Fibroblast of skin of left quadriceps (primary cell): Measurements from ENCODE around the gene WSB2.
"Not testable (repeated sequence)": the region's sequence is repeated elsewhere in the genome, so short reads cannot be mapped to it uniquely, and the experiment has no call there.

Experiments
- DNase-seq, 2 experiments: peaks; one replicate each; pipeline ENCODE4 v3.0.0-alpha.2; 2013; ENCODE audit warnings: low read depth in 2 of 2

Gene WSB2

DNA sequence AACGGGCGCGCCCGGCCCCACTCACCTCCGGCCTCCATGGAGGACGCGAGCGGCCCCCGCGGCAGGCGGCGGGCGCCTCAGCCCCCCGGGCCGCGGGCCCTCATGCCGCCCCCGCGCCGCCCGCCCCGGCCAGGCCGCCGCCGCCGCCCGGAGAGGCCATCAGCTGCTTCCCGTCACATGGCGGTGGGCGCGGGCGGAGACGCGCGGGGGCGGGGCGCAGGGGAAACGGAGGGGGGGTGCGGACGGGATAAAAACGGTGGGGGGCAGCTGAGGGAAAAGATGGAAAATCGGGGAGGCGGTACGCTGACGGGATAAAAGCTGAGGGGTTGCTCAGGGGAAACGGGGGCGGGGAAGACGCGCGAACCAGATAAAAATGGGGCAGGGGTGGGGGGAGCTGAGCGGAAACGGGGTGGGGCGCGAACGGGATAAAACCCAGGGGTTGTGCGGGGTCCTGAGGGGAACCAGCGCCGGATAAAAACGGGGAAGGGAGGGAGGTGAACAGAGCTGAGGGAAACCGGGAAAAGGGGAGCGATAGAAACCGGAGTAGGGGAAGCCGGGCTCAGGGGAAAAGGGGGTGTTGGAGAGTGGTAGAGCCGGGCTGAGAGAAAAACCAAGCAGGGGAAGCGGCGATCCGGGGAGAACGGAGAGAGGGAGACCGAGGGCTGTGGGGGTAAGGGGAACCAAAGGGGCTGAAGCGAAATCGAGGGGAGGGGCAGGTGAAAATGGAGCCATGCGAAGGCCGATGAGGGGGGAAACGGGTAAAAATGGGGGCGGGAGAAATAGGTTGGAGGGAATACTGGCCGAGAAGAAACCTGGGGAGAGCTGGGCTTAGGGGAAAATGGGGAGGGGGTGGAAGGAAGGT, at the start of gene WSB2:
Gene WSB2, minus strand, starts transcription at position 169 of the 862 bp plus-strand sequence. Its CDS starts 131 bp downstream, at position 38.
- DNase-seq, result no peak

- no peak for DNase-seq
These were observed 48.1 kb upstream of the WSB2 start for GRCh38 chr12:118109088-118109487.

- DNase-seq, result no peak
These were observed 46.7 kb upstream of the WSB2 start for GRCh38 chr12:118107694-118108093.

DNA sequence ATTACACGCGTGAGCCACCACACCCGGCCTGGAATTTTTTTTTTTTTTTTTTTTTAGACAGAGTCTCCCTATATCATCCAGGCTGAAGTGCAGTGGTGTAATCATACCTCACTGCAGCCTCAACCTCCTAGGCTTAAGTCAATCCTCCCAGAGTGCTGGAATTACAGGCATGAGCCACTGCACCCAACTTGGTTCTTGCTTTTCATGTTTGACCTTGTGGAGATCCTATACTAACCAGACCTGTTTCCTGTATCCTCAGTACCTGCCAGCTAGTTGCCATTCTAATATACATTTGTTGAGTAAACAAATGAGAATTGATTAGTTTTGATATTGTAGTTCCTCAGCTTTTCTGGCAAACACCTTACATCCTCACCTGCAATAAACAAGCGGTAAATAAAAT, 46.0 kb upstream of the WSB2 start:
- DNase-seq, result no peak

- peak in 1 of 2 experiments; percentile 24 for DNase-seq
These were observed 42.8 kb upstream of the WSB2 start, which contains the start of gene VSIG10 for GRCh38 chr12:118103601-118104382. Gene VSIG10 (minus strand): TSS chr12:118104011. CDS start chr12:118103671, 340 bp downstream.

GRCh38 chr12:118103201-118103600, 42.2 kb upstream of the WSB2 start:
- DNase-seq, result no peak

GRCh38 chr12:118102609-118103008, 41.6 kb upstream of the WSB2 start:
- no peak for DNase-seq

GRCh38 chr12:118102070-118102469, 41.1 kb upstream of the WSB2 start:
- DNase-seq, result no peak

GRCh38 chr12:118101051-118101450, 40.1 kb upstream of the WSB2 start:
- no peak for DNase-seq

DNA sequence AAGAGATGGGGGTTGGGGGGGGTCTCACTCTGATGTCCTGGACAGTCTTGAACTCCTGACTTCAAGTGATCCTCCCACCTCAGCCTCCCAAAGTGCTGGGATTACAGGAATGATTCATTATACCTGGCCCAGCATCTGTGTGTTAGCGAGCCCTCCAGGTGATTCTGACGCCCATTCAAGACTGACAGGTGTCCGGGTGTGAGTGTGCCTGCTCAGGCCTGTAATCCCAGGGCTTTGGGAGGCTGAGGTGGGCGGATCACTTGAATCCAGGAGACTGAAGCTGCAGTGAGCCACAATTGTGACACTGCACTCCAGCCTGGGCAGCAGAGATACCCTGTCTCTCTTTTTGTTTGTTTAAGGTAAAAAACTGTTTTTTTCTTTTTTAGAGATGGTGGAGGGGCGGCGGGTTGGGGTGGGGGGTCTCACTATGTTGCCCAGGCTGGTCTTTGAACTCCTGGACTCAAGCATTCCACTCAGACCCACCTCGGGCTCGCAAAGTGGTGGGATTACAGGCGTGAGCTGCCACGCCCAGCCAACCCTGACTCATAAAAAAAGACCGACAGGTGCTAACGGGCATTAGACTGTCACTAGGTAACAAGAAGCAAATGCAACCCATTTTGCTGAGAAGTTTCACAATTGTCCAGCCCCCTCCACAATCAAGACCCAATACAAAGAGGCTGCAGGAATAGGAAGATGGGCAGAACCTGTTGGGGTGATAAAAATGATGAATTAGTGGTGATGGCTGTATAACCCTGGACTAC, 38.1 kb upstream of the WSB2 start:
- no peak for DNase-seq

- DNase-seq, result no peak
These were observed 37.4 kb upstream of the WSB2 start for GRCh38 chr12:118098401-118098800.

DNA sequence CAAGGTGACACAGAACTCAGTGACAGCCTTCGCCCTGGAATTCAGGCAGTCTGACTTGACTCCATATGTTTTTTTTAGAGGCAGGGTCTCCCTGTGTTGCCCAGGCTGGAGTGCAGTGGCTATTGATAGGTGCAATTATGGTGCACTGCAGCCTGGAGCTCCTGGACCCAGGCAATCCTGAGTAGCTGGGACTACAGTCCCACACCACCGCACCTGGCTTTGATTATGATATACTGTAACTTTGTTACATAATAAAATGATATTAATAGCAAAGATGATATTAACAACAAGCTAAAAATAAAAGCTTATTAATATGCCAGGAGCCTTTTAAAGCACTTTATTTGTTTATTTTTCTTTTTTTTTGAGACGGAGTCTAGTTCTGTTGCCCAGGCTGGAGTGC, 33.1 kb upstream of the WSB2 start:
- DNase-seq, result no peak

DNA sequence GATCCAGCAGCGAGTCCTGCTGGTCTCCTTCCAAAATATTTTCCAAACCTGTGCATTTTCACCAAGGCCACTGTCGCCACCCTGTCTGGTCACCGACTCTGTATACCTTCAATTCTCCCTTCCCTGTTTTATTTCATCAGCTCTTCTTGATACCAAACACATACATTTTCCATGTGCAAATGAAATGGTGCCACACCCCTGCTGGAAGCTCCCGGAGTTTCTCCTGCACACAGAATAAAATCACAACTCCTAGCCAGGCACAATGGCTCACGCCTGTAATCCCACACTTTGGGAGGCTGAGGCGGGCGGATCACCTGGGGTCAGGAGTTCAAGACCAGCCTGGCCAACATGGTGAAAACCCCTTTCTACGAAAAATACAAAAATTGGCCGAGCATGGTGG, 28.8 kb upstream of the WSB2 start:
- no peak for DNase-seq

- no peak for DNase-seq
These were observed 21.2 kb upstream of the WSB2 start for GRCh38 chr12:118082161-118082560.

- not testable (repeated sequence) for DNase-seq
These were observed 20.5 kb upstream of the WSB2 start for GRCh38 chr12:118081521-118081920.

DNA sequence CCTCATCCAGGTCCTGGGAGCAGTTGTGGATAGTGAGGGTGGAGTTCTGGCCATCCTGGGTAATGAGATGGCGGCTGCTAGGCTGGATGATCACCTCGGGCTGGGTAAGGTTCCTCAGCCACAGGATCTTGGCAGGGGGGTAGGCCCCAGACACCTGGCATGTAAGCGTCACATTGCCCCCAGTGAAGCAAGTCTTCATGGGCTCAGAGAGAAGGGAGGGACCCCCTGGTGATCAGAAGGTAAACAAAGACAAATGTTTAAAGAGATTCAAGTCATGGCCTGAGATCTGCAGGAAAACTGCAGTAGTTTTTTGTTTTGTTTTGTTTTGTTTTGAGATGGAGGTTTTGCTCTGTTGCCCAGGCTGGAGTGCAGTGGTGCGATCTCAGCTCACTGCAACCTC, 12.8 kb upstream of the WSB2 start:
- no peak for DNase-seq

GRCh38 chr12:118070650-118071049, 9.7 kb upstream of the WSB2 start:
- no peak for DNase-seq

- no peak for DNase-seq
These were observed 7.5 kb upstream of the WSB2 start for GRCh38 chr12:118068445-118068844.

DNA sequence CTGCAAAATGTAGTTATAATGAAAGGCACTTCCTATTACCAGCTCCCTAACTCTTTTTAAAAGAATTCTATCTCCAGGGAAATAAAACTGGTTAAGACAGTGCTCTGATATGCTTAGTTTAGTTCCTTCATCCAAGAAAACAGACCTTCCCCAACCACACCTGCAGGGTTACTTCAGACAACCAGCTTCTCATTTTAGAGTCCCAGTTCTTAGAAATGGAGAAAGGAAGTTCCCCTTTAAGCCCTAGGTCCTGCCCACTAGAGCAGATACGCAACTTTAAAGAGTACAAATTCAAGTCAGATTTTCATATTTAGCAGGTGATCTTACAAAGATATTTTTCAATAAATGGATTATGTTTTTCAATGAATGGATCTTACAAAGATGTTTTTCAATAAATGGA, 4.4 kb upstream of the WSB2 start:
- no peak for DNase-seq

DNA sequence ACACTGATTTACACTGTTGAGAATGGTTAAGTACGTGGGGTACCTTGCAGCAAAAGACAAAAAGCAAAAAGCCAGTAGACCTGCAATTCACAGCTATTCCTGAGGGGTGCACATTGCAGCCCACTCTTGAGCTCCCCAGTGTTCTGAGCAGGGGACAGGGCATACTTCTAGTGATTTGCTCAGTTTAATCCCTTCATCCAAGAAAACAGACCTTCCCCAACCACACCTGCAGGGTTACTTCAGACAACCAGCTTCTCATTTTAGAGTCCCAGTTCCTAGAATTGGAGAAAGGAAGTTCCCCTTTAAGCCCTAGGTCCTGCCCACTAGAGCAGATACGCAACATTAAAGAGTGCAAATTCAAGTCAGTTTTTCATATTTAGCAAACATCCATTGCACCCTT, 3.6 kb upstream of the WSB2 start:
- DNase-seq, result no peak

- no peak for DNase-seq
These were observed 2.8 kb upstream of the WSB2 start for GRCh38 chr12:118063576-118064391.
